Measurements from ENCODE around the gene ACTN4. TPM values are rescaled to one million over a fixed set of nuclear protein-coding genes. Genes with fewer than 3 reads are reported as not detected.

The ACTN4 gene
- total RNA-seq, 1 donor from 2014 or later: 197 TPM

DNA sequence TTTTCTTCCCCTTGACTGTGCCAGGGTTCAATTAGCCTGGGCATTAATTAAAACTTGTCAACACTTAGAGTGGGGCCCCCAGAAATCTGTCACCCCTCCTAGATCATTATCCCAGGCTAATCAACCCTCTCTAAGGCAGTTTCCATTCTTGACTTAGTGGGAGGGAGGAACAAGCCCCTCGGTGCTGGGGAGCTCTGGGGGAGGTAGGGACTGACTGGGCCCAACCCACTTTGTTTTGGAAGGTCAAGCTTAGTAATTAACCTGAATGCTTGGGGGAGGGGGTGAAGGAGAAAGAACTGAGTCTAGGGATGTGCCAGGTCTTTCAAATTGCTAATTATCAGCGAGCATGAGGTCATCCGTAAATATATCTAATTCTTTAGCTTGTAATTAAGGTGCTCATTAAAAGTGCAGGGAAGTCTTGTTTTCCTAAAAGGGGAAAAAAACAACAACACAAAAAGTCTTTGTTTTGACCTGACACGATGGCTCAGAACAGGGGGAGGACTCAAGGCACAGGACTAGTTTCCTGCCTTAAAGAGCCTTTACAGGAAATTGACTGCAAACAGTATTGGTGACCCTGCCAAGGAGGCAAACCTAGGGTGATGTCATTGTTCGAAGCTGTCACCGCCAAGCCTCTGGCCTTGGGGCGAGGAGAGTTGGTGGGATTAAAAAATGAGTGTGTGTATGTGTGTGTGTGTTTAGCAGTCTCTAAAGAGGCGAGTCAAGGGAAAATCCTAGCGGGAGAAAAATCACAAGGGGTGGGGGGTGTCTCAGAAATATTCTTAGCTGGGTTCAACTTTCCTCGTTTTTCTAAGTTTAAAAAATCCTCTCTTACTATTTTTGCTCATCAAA is 19.4 kb downstream of the ACTN4 start:
- Mint-ChIP-seq H3K27me3 (no peaks in the 10 kb centered on the region), H3K4me3 (peak overlapping the region; percentile 76), H3K36me3 (ENCODE audit: low read depth) (peaks cover 6% of the 10 kb centered on the region), H3K4me1 (peaks cover 80% of the 10 kb centered on the region), H3K9me3 (no peaks in the 10 kb centered on the region), H3K27ac (peak overlapping the region; percentile 91)
- POLR2A ChIA-PET: interaction anchor here (0.5 to 2.5 kb wide), 6 partner anchors 18 to 556 kb away, joined by 3 to 21 read pairs (median 4); partner anchors contain the start of genes ACTN4 and RINL
- TF ChIP-seq, protein P1, sequence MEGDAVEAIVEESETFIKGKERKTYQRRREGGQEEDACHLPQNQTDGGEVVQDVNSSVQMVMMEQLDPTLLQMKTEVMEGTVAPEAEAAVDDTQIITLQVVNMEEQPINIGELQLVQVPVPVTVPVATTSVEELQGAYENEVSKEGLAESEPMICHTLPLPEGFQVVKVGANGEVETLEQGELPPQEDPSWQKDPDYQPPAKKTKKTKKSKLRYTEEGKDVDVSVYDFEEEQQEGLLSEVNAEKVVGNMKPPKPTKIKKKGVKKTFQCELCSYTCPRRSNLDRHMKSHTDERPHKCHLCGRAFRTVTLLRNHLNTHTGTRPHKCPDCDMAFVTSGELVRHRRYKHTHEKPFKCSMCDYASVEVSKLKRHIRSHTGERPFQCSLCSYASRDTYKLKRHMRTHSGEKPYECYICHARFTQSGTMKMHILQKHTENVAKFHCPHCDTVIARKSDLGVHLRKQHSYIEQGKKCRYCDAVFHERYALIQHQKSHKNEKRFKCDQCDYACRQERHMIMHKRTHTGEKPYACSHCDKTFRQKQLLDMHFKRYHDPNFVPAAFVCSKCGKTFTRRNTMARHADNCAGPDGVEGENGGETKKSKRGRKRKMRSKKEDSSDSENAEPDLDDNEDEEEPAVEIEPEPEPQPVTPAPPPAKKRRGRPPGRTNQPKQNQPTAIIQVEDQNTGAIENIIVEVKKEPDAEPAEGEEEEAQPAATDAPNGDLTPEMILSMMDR (IDR thresholded peaks at IDR 0.05): no peak
- intact Hi-C loops (cut with micrococcal nuclease): loop anchor here (2.0 kb wide), 1 partner anchor 18 kb away; no protein-coding TSS in a partner anchor
- peak; percentile 77 for ATAC-seq (ENCODE audit: low read depth)
- CTCF ChIA-PET: interaction anchor here (0.8 to 1.1 kb wide), 2 partner anchors 13 to 30 kb away, joined by 3 to 4 read pairs; no protein-coding TSS in a partner anchor
- no peak for DNase-seq

DNA sequence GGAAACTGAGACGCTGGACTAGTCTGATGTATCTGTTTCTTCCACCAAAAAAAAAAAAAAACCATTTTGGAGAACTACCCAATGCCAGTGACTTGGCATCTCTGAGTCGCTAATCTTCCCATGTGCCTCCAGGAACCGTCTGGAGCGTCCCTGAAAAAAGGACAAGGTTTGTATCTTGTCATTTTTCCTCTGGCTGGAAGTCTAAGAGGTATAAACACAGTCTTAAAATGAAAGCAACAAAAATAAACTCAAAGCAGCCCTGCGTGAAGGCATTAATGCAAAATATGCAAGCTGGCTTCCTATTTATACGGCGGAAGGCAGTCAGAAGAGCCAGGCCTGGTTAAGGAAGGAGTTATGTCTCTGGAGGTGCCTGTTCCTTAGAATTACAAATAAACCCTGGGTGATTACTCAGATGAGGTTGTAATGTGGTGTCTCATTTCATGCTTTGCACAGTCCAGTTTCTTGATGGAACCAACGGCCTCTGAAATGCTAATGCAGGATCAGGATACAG is 20.3 kb downstream of the ACTN4 start:
- no peaks in the 10 kb centered on the region for H3K9me3 Mint-ChIP-seq
- intact Hi-C loops (cut with micrococcal nuclease): loop anchor here (2.0 kb wide), 1 partner anchor 19 kb away; no protein-coding TSS in a partner anchor
- peak overlapping the region; percentile 70 for H3K4me3 Mint-ChIP-seq
- peaks cover 7% of the 10 kb centered on the region for H3K36me3 Mint-ChIP-seq (ENCODE audit: low read depth)
- ChIA-PET CTCF (interaction anchor here (1.1 to 1.3 kb wide), 2 partner anchors 31 to 34 kb away, joined by 4 to 5 read pairs; no protein-coding TSS in a partner anchor), POLR2A (interaction anchor here (0.6 to 2.5 kb wide), 5 partner anchors 14 to 557 kb away, joined by 3 to 21 read pairs (median 5); partner anchors contain the start of genes ACTN4 and RINL)
- peak overlapping the region; percentile 91 for H3K27ac Mint-ChIP-seq
- no peak for DNase-seq
- peaks cover 81% of the 10 kb centered on the region for H3K4me1 Mint-ChIP-seq
- H3K27me3 Mint-ChIP-seq: no peaks in the 10 kb centered on the region
- TF ChIP-seq, protein P1 (IDR thresholded peaks at IDR 0.05): no peak
- ATAC-seq (ENCODE audit: low read depth): peak; percentile 43

DNA sequence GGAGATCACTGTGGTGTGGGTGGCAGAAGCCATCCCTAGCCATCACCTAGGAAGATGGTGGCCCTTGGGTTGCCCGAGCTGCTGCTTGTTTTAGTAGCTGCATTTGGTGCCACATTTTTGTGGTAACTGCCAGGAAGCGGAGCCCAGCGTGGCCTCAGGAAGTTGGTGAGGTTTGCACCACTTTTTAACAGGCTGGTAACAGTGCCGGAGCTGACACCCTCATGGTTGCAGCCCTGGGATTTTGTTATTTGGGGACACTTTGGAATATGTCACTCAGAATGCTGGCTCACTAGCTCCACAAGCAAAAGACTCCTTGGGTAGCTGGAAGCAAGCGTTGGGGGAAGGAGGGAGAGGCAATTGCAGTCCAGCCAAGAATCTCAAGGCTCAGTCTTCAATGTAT is 22.1 kb downstream of the ACTN4 start:
- TF ChIP-seq, protein P1 (IDR thresholded peaks at IDR 0.05): no peak
- CTCF ChIA-PET: interaction anchor here (1.0 kb wide), 1 partner anchor 13 kb away, joined by 3 read pairs; no protein-coding TSS in a partner anchor
- Mint-ChIP-seq H3K4me1 (peaks cover 79% of the 10 kb centered on the region), H3K4me3 (peak overlapping the region; percentile 67), H3K9me3 (no peaks in the 10 kb centered on the region), H3K27ac (peak overlapping the region; percentile 91), H3K36me3 (ENCODE audit: low read depth) (peaks cover 5% of the 10 kb centered on the region), H3K27me3 (no peaks in the 10 kb centered on the region)
- intact Hi-C loops (cut with micrococcal nuclease): no loop called here
- DNase-seq: no peak
- ATAC-seq (ENCODE audit: low read depth): no peak
- POLR2A ChIA-PET: interaction anchor here (0.8 to 0.9 kb wide), 3 partner anchors 8 to 65 kb away, joined by 3 to 4 read pairs (median 3); partner anchors contain the start of gene ACTN4

DNA sequence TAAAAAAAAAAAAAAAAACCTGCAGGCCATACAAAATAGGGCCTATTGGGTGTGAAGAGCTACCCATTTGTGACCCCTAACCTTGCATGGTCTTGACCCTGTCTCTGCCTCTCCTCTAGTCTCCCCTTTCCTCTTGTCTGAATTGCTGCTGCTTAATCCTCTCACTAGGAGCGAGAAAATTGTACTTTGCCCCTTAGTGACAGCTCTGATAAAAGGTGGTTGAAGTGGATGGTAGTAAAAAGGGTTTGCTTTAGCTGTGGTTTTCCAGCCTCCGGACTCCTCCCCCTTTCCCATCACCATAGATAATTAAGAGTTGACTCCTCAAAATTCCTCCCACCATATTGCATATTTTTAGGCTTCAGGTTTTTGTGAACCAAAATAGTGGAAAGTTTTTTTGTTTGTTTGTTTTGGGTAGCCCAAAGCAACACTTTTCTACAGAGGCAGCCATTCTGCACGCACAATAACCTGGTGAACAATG is 23.5 kb downstream of the ACTN4 start:
- Mint-ChIP-seq H3K4me1 (peaks cover 79% of the 10 kb centered on the region), H3K27ac (no peak overlapping the region), H3K27me3 (no peaks in the 10 kb centered on the region), H3K4me3 (no peak overlapping the region), H3K36me3 (ENCODE audit: low read depth) (peaks cover 5% of the 10 kb centered on the region), H3K9me3 (no peaks in the 10 kb centered on the region)
- DNase-seq (no peak), ATAC-seq (ENCODE audit: low read depth) (no peak)
- CTCF ChIA-PET: no interaction called here
- POLR2A ChIA-PET: no interaction called here
- intact Hi-C loops (cut with micrococcal nuclease): no loop called here
- TF ChIP-seq, protein P1 (IDR thresholded peaks at IDR 0.05): no peak

DNA sequence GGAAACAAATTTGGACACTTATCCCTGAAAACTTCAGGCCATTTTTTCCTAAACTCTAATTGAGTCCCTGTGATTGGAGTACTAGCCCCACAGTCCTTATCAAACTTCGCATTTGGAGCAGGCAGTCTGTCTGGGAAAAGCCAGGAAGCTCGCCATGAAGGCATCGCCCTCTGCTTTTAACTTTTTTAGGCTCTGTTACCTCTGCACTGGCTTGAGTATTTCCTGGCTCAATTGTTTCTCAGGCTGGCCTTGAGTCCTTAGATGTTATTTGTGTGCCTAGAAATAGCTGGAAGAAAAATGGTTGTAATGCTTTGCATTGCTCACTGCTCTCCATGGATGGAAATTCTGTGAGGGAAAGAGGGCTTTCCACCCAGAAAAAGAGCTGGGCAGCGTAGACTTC is 24.2 kb downstream of the ACTN4 start:
- CTCF ChIA-PET: no interaction called here
- Mint-ChIP-seq H3K36me3 (ENCODE audit: low read depth) (peaks cover 5% of the 10 kb centered on the region), H3K9me3 (no peaks in the 10 kb centered on the region), H3K4me1 (peaks cover 79% of the 10 kb centered on the region), H3K4me3 (no peak overlapping the region), H3K27ac (no peak overlapping the region), H3K27me3 (no peaks in the 10 kb centered on the region)
- no peak for DNase-seq
- no peak for ATAC-seq (ENCODE audit: low read depth)
- intact Hi-C loops (cut with micrococcal nuclease): no loop called here
- POLR2A ChIA-PET: no interaction called here
- TF ChIP-seq, protein P1 (IDR thresholded peaks at IDR 0.05): no peak
